Stimulated activated CD8-positive, alpha-beta memory T cell treated with anti-CD3 and anti-CD28 coated beads, Interleukin-7, amount 100 ng/mL, for 24 hours (primary cell): Measurements from ENCODE around the gene MITD1.
"Not testable (repeated sequence)": the region's sequence is repeated elsewhere in the genome, so short reads cannot be mapped to it uniquely, and the experiment has no call there.

Source experiments
- DNase-seq: peaks from one replicate; pipeline ENCODE4 v3.0.0-alpha.2; 2020; ENCODE audit warnings: low read depth

Gene MITD1

DNA sequence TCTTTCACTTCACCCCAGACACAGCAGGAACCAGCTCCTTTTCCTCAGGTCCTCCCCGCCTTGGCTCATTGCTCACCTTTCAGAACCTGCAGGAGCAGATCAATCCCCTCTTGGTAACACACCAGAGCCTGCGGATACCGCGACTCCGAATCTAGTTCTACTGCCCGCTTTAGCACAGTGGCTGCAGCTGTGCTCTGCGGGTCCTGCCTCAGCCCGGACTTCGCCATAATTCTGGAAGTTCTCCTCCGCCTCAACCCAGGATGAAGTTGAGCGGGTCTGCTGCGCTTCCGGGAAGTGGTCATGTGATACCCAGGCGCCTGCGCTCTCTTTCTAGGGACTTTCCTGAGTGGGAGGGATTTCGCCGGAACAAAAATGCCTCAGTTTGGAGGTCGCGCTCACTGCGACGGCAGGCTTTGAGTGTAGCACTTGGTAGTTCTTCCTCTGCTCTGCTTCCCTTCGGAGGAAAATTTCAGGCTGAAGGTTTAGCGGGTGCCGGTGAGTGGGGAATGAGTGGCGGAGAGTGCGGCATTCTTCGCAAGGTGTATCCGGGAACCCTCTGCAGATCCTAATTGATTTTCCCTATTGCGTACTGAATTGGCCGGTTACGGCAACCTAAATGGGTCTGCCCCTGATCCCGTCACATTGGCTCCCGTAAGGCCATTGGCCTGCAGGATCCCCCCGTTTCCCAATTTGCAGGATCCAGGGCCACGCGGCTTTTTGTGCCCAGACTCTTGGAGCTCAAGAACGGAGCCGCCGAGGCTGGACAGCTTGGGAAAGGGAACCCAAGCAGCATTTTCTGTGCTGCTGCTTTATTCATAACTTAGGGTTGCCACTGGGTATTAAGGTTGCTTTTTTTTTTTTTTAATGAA lies at the start of gene MITD1, which contains the start of gene MRPL30:
TSS of gene MITD1 (minus strand) at position 304 of the 869 bp plus-strand sequence. CDS start at position 227, 77 bp downstream.
TSS of gene MRPL30 (plus strand) at position 430 of the 869 bp plus-strand sequence. CDS start 5,020 bp downstream, outside the sequence.
- peak; percentile 80 for DNase-seq

DNA sequence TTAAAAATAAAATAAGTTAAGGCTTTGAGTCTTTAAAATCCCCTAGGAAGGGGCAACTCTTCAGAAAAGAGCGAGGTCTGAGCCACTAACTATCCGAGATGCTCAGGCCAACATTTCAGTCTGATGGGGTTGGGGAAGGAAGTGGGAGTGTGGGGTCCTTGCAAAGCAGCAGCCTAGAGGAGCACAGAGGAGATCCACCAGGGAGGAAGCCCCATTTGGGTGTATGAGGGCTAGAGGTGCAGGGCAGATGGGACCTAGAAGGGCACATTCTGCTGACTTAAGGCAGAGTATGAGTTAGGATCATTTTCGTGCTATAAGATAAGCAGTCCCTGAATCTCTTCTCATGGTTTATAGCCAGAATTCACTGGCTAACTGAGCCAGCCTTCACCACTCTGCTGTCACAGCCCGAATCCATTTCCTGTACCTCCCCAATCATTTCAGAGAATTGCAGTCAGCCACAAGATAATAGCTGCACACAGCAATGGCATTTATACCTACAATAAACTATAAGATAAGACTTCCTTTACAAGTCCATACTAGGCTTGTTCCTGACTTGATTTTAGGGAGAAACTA lies 37.2 kb upstream of the MITD1 start:
- no peak for DNase-seq

GRCh38 chr2:99216096-99216495 lies 35.2 kb upstream of the MITD1 start:
- no peak for DNase-seq

GRCh38 chr2:99205491-99205890 lies 24.6 kb upstream of the MITD1 start:
- no peak for DNase-seq

GRCh38 chr2:99201959-99202678 lies 21.3 kb upstream of the MITD1 start:
- no peak for DNase-seq

GRCh38 chr2:99200076-99200800 lies 19.4 kb upstream of the MITD1 start:
- DNase-seq, result no peak

- DNase-seq, result no peak
Observed at GRCh38 chr2:99198103-99198841, 17.4 kb upstream of the MITD1 start.

- not testable (repeated sequence) for DNase-seq
Observed at GRCh38 chr2:99192364-99192763, 11.5 kb upstream of the MITD1 start.

- no peak for DNase-seq
Observed at GRCh38 chr2:99190548-99190947, 9.7 kb upstream of the MITD1 start.

DNA sequence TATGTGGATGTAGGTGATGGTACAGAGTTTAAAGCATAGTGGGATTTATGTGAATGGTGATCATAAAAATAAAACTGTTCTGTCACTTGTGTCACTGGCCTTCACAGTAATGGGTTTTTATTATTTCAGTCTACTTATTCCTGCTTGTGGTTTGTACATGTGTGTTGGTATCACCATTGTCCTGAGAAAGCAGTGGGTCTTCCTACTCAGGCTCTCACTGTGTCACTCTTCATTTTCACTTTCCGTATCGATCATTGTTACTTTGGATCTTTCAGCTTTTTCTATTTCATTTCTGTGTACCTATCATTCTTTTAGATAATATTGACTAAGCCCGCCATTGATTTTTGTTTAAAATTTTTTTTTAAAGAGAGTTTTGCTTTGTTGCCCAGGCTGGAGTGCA lies 7.5 kb upstream of the MITD1 start:
- DNase-seq, result no peak

GRCh38 chr2:99187011-99187410 lies 6.2 kb upstream of the MITD1 start:
- DNase-seq, result no peak

- no peak for DNase-seq
Observed at GRCh38 chr2:99184811-99185210, 4.0 kb upstream of the MITD1 start.

DNA sequence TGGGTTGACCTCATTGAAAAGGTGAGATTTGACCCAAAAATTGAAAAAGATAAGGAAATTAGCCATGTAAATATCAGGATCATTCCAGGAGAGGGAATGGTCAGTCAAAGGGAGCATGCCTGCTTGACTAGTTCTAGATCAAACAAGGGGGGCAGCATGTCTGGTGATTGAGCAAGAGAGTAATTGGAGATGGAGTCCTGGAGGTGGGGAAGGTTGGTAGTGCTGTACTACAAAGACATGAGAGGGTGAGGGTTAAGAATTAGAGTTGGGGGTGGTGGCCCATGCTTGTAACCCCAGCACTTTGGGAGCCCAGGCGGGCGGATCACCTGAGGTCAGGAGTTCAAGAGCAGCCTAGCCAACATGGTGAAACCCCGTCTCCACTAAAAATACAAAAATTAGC lies 2.2 kb upstream of the MITD1 start:
- no peak for DNase-seq

GRCh38 chr2:99181624-99182000 lies 754 bp upstream of the MITD1 start:
- no peak for DNase-seq

DNA sequence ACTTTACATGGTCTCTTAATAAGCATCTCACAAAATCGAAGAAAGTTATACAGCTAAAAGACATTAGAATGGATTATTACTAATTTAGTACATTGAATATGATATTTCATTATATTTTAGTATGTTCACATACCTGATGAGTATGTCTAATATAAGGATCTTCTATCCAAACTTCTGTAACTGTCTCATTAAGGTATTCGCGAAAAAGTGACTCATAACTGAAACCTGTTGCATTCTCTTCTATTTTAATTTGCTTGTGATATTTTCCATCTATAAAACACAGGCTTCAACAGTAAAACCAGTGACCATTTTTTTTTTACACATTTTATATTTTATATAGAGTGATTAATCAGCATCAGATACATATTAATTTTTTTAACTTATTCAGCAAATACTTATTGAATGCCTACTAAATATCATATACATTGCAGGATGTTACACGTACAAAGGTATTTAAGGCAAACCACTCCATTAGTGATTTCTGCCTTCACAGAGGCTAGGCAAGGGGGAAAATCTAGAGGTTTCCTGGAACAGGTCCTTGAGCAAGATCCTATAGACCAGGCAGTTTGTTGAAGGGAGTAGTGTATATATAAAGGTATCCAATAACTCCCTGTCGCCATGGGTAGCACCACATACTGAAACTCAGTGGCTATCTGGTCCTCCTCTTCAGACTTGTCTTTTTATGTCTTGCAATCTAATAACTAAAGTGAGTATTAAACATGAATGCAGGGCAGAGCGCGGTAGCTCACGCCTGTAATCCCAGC lies 9.3 kb downstream of the MITD1 start:
- DNase-seq, result no peak

DNA sequence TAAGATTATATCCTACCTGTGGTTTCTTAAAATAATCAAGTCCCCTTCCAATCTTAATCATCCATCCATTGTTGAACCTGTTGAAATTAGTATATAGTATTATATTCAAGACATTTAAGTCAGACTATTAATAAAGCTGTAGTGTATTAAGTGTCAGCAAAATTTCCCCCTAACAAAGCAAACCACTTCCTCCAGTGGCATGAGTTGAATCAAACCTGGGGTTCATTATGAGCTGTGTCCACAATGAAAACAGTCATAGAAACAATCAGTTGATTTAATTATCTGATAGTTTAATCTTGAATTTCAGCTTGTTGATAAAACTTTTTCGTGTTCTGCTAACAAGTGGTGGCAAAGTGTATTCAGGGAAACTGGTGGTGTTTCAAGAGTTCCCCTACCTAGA lies 11.3 kb downstream of the MITD1 start:
- DNase-seq, result no peak

DNA sequence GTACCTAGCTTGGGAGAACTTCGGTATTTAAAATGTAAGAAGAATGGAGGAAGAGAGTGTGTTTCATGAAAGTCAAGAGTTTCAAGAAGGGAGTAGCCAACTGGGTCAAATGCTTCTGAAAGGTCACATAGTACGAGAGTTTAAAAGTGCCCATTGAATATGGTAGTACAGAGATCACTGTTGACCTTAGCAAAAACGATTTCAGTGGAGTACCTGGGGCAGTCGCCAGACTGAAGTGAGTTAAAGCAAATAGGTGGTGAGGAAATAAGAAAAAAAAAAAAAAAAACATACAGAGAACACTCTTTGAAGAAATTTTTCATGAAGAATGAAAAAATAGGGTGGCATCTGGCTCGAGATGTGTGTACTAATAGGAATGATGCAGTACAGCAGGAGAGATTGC lies 14.6 kb downstream of the MITD1 start:
- DNase-seq, result no peak

GRCh38 chr2:99159594-99159993 lies 21.3 kb downstream of the MITD1 start:
- no peak for DNase-seq

DNA sequence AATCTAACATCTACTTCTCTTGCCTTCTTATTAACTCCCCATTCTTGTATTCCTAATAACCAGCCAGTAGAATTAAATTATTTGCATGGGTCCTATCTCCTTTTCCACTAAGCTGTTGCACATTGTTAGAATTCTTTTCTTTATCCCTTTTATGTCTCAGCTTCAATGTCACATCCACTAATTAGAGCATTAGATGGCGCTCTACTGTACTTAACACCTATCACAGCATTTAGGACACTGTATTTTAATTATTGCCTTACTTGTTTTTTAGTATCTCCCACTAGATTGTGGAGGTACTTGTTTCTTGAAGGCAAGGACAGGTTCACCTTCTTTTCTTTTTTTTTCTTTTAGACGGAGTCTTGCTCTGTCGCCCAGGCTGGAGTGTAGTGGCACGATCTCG lies 22.3 kb downstream of the MITD1 start:
- no peak for DNase-seq

GRCh38 chr2:99156891-99157290 lies 24.0 kb downstream of the MITD1 start:
- no peak for DNase-seq
